Measurements from ENCODE around the gene VPS45. TPM values are rescaled to one million over a fixed set of nuclear protein-coding genes. Genes with fewer than 3 reads are reported as not detected.

VPS45 gene
- total and polyA plus RNA-seq, 2 of the 13 experiments (the other 11 are each of a cell fraction or from before 2014, with no cell fraction given), result 15.2 to 25.2 TPM

GRCh38 chr1:150162862-150163706 lies 95.5 kb downstream of the VPS45 start (continued):
- TF ChIP-seq, protein P1, sequence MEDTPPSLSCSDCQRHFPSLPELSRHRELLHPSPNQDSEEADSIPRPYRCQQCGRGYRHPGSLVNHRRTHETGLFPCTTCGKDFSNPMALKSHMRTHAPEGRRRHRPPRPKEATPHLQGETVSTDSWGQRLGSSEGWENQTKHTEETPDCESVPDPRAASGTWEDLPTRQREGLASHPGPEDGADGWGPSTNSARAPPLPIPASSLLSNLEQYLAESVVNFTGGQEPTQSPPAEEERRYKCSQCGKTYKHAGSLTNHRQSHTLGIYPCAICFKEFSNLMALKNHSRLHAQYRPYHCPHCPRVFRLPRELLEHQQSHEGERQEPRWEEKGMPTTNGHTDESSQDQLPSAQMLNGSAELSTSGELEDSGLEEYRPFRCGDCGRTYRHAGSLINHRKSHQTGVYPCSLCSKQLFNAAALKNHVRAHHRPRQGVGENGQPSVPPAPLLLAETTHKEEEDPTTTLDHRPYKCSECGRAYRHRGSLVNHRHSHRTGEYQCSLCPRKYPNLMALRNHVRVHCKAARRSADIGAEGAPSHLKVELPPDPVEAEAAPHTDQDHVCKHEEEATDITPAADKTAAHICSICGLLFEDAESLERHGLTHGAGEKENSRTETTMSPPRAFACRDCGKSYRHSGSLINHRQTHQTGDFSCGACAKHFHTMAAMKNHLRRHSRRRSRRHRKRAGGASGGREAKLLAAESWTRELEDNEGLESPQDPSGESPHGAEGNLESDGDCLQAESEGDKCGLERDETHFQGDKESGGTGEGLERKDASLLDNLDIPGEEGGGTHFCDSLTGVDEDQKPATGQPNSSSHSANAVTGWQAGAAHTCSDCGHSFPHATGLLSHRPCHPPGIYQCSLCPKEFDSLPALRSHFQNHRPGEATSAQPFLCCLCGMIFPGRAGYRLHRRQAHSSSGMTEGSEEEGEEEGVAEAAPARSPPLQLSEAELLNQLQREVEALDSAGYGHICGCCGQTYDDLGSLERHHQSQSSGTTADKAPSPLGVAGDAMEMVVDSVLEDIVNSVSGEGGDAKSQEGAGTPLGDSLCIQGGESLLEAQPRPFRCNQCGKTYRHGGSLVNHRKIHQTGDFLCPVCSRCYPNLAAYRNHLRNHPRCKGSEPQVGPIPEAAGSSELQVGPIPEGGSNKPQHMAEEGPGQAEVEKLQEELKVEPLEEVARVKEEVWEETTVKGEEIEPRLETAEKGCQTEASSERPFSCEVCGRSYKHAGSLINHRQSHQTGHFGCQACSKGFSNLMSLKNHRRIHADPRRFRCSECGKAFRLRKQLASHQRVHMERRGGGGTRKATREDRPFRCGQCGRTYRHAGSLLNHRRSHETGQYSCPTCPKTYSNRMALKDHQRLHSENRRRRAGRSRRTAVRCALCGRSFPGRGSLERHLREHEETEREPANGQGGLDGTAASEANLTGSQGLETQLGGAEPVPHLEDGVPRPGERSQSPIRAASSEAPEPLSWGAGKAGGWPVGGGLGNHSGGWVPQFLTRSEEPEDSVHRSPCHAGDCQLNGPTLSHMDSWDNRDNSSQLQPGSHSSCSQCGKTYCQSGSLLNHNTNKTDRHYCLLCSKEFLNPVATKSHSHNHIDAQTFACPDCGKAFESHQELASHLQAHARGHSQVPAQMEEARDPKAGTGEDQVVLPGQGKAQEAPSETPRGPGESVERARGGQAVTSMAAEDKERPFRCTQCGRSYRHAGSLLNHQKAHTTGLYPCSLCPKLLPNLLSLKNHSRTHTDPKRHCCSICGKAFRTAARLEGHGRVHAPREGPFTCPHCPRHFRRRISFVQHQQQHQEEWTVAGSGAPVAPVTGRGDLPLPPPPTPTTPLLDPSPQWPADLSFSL (CRISPR knock-in tag; IDR thresholded peaks at IDR 0.05), result peak; percentile 31; the same call in 1 of the 2 replicates
- TF ChIP-seq ZNF614 (CRISPR knock-in tag; IDR thresholded peaks at IDR 0.05; ENCODE audit: borderline replicate concordance) (peak; percentile 71; the same call in 1 of the 2 replicates), ZNF180 (CRISPR knock-in tag; IDR thresholded peaks at IDR 0.05; ENCODE audit: borderline replicate concordance, low read depth) (no peak), NFRKB (IDR thresholded peaks at IDR 0.05) (no peak), HOMEZ (CRISPR knock-in tag; IDR thresholded peaks at IDR 0.05; ENCODE audit: low read depth) (peak; percentile 19; the same call in 1 of the 2 replicates), SATB2 (CRISPR knock-in tag; IDR thresholded peaks at IDR 0.05) (no peak), TFDP1 (CRISPR knock-in tag; IDR thresholded peaks at IDR 0.05; ENCODE audit: borderline replicate concordance) (peak; percentile 73; the same call in 1 of the 2 replicates), SALL1 (CRISPR knock-in tag; IDR thresholded peaks at IDR 0.05) (peak; percentile 62), ZNF557 (CRISPR knock-in tag; IDR thresholded peaks at IDR 0.05) (0 out of 2 replicates have a peak, but pooled peaks have one; percentile 32), ZNF451 (CRISPR knock-in tag; IDR thresholded peaks at IDR 0.05) (no peak), NFYC (CRISPR knock-in tag; IDR thresholded peaks at IDR 0.05) (0 out of 2 replicates have a peak, but pooled peaks have one; percentile 38), ZNF367 (CRISPR knock-in tag; IDR thresholded peaks at IDR 0.05; ENCODE audit: borderline replicate concordance) (no peak), TCF7 (IDR thresholded peaks at IDR 0.05; ENCODE audit: low read depth) (no peak)
- TF ChIP-seq, protein P2, sequence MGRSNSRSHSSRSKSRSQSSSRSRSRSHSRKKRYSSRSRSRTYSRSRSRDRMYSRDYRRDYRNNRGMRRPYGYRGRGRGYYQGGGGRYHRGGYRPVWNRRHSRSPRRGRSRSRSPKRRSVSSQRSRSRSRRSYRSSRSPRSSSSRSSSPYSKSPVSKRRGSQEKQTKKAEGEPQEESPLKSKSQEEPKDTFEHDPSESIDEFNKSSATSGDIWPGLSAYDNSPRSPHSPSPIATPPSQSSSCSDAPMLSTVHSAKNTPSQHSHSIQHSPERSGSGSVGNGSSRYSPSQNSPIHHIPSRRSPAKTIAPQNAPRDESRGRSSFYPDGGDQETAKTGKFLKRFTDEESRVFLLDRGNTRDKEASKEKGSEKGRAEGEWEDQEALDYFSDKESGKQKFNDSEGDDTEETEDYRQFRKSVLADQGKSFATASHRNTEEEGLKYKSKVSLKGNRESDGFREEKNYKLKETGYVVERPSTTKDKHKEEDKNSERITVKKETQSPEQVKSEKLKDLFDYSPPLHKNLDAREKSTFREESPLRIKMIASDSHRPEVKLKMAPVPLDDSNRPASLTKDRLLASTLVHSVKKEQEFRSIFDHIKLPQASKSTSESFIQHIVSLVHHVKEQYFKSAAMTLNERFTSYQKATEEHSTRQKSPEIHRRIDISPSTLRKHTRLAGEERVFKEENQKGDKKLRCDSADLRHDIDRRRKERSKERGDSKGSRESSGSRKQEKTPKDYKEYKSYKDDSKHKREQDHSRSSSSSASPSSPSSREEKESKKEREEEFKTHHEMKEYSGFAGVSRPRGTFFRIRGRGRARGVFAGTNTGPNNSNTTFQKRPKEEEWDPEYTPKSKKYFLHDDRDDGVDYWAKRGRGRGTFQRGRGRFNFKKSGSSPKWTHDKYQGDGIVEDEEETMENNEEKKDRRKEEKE (IDR thresholded peaks at IDR 0.05), result no peak
- TF ChIP-seq, protein P3, sequence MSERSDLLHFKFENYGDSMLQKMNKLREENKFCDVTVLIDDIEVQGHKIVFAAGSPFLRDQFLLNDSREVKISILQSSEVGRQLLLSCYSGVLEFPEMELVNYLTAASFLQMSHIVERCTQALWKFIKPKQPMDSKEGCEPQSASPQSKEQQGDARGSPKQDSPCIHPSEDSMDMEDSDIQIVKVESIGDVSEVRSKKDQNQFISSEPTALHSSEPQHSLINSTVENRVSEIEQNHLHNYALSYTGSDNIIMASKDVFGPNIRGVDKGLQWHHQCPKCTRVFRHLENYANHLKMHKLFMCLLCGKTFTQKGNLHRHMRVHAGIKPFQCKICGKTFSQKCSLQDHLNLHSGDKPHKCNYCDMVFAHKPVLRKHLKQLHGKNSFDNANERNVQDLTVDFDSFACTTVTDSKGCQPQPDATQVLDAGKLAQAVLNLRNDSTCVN (CRISPR knock-in tag; IDR thresholded peaks at IDR 0.05; ENCODE audit: borderline replicate concordance), result peak; percentile 99

Data from HepG2 (cell line).